ENCODE results near the gene PBX3.

- TF ChIP-seq, protein P1, sequence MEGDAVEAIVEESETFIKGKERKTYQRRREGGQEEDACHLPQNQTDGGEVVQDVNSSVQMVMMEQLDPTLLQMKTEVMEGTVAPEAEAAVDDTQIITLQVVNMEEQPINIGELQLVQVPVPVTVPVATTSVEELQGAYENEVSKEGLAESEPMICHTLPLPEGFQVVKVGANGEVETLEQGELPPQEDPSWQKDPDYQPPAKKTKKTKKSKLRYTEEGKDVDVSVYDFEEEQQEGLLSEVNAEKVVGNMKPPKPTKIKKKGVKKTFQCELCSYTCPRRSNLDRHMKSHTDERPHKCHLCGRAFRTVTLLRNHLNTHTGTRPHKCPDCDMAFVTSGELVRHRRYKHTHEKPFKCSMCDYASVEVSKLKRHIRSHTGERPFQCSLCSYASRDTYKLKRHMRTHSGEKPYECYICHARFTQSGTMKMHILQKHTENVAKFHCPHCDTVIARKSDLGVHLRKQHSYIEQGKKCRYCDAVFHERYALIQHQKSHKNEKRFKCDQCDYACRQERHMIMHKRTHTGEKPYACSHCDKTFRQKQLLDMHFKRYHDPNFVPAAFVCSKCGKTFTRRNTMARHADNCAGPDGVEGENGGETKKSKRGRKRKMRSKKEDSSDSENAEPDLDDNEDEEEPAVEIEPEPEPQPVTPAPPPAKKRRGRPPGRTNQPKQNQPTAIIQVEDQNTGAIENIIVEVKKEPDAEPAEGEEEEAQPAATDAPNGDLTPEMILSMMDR (IDR thresholded peaks at IDR 0.05), result no peak
- no peak for TF ChIP-seq POLR2AphosphoS5 (IDR thresholded peaks at IDR 0.05)
- no peak for TF ChIP-seq POLR2A (IDR thresholded peaks at IDR 0.05)
- TF ChIP-seq EP300 (IDR thresholded peaks at IDR 0.05), result no peak
Measured at GRCh38 chr9:125757834-125758233, 10.7 kb downstream of the PBX3 start.

All from suprapubic skin (tissue), 4 donors.